MM.1S (cell line): ENCODE results near the gene CSNK1A1.
"Not testable (repeated sequence)": the region's sequence is repeated elsewhere in the genome, so short reads cannot be mapped to it uniquely, and the experiment has no call there.

Experiments used
- DNase-seq: peaks from one replicate; pipeline ENCODE4 v3.0.0-alpha.2; 2015
- H2AFZ ChIP-seq: fragments of 300-600 bp; sonication (generic); 2 replicates; pipeline ENCODE4 v1.6.0; 2016; ENCODE audit warnings: antibody characterized with exemption, low read length
- H3F3A ChIP-seq: fragments of 300-600 bp; sonication (generic); 2 replicates; pipeline ENCODE4 v1.6.1; 2016; ENCODE audit warnings: mild to moderate bottlenecking, antibody characterized with exemption, low read length, moderate library complexity, mixed read lengths; ENCODE audit not compliant: insufficient read depth
- H3K27ac ChIP-seq: fragments of 300-600 bp; sonication (generic); 2 replicates; pipeline ENCODE4 v1.5.1; 2016; ENCODE audit warnings: mild to moderate bottlenecking, low read length
- H3K27me3 ChIP-seq: fragments of 300-600 bp; sonication (generic); replicated peaks from 2 replicates; pipeline ENCODE4 v1.6.0; 2016; ENCODE audit warnings: low read length; ENCODE audit not compliant: insufficient read depth
- H3K36me3 ChIP-seq: fragments of 300-600 bp; sonication (generic); replicated peaks from 2 replicates; pipeline ENCODE4 v1.6.1; 2016; ENCODE audit warnings: mild to moderate bottlenecking, low read length, mixed read lengths; ENCODE audit not compliant: insufficient read depth
- H3K4me1 ChIP-seq: fragments of 300-600 bp; sonication (generic); 2 replicates; pipeline ENCODE4 v1.6.1; 2016; ENCODE audit warnings: low read length, mixed read lengths
- H3K4me2 ChIP-seq: fragments of 300-600 bp; sonication (generic); 2 replicates; pipeline ENCODE4 v1.6.0; 2016; ENCODE audit warnings: low read depth, low read length
- H3K4me3 ChIP-seq: fragments of 300-600 bp; sonication (generic); 2 replicates; pipeline ENCODE4 v1.5.1; 2016; ENCODE audit warnings: low read length, mixed read lengths
- H3K79me2 ChIP-seq: fragments of 300-600 bp; sonication (generic); 2 replicates; pipeline ENCODE4 v1.6.1; 2016; ENCODE audit warnings: mixed run types, low read length, mixed read lengths
- H3K9ac ChIP-seq: fragments of 300-600 bp; sonication (generic); 2 replicates; pipeline ENCODE4 v1.6.1; 2016; ENCODE audit warnings: low read length, mixed read lengths
- H3K9me2 ChIP-seq: fragments of 300-600 bp; sonication (generic); replicated peaks from 2 replicates; pipeline ENCODE4 v1.6.1; 2016; ENCODE audit warnings: mild to moderate bottlenecking, low read length, mixed read lengths; ENCODE audit not compliant: insufficient read depth
- H3K9me3 ChIP-seq: fragments of 300-600 bp; sonication (generic); replicated peaks from 2 replicates; pipeline ENCODE4 v1.6.1; 2016; ENCODE audit warnings: mild to moderate bottlenecking, low read length, mixed read lengths; ENCODE audit not compliant: insufficient read depth
- H4K20me1 ChIP-seq: fragments of 300-600 bp; sonication (generic); 2 replicates; pipeline ENCODE4 v1.6.1; 2016; ENCODE audit warnings: mild to moderate bottlenecking, low read length, moderate library complexity, mixed read lengths; ENCODE audit not compliant: insufficient read depth
- CTCF ChIP-seq: fragments of 300-600 bp; sonication (generic); IDR thresholded peaks from 2 replicates; pipeline ENCODE4 v1.5.1; 2016; ENCODE audit warnings: antibody characterized with exemption, low read length, mixed read lengths
- EZH2 ChIP-seq: fragments of 300-600 bp; sonication (generic); optimal IDR thresholded peaks from 2 replicates; pipeline ENCODE3; 2017; ENCODE audit warnings: low read depth, mild to moderate bottlenecking, antibody characterized with exemption, low read length, mixed read lengths
- EZH2phosphoT487 ChIP-seq: fragments of 300-600 bp; sonication (generic); IDR thresholded peaks from 2 replicates; pipeline ENCODE4 v1.6.1; 2018; ENCODE audit warnings: antibody characterized with exemption, low read length

The CSNK1A1 gene

GRCh38 chr5:149448431-149448830 is 102.8 kb downstream of the CSNK1A1 start:
- H3K9me3 ChIP-seq: no peaks in the 10 kb centered on the region
- no peak overlapping the region for H3K27ac ChIP-seq
- DNase-seq: no peak
- no peaks in the 10 kb centered on the region for H3F3A ChIP-seq
- no peak overlapping the region for H3K4me3 ChIP-seq
- no peaks in the 10 kb centered on the region for H3K79me2 ChIP-seq
- no peak overlapping the region for H2AFZ ChIP-seq
- no peaks in the 10 kb centered on the region for H3K36me3 ChIP-seq
- no peak overlapping the region for H3K4me2 ChIP-seq
- H3K9me2 ChIP-seq: no peaks in the 10 kb centered on the region
- no peak for TF ChIP-seq CTCF
- no peak for TF ChIP-seq EZH2
- no peak for TF ChIP-seq EZH2phosphoT487
- peaks cover 5% of the 10 kb centered on the region; the same call in 1 of the 2 replicates for H3K4me1 ChIP-seq
- no peak overlapping the region for H3K9ac ChIP-seq
- H4K20me1 ChIP-seq: no peaks in the 10 kb centered on the region
- no peaks in the 10 kb centered on the region for H3K27me3 ChIP-seq

DNA sequence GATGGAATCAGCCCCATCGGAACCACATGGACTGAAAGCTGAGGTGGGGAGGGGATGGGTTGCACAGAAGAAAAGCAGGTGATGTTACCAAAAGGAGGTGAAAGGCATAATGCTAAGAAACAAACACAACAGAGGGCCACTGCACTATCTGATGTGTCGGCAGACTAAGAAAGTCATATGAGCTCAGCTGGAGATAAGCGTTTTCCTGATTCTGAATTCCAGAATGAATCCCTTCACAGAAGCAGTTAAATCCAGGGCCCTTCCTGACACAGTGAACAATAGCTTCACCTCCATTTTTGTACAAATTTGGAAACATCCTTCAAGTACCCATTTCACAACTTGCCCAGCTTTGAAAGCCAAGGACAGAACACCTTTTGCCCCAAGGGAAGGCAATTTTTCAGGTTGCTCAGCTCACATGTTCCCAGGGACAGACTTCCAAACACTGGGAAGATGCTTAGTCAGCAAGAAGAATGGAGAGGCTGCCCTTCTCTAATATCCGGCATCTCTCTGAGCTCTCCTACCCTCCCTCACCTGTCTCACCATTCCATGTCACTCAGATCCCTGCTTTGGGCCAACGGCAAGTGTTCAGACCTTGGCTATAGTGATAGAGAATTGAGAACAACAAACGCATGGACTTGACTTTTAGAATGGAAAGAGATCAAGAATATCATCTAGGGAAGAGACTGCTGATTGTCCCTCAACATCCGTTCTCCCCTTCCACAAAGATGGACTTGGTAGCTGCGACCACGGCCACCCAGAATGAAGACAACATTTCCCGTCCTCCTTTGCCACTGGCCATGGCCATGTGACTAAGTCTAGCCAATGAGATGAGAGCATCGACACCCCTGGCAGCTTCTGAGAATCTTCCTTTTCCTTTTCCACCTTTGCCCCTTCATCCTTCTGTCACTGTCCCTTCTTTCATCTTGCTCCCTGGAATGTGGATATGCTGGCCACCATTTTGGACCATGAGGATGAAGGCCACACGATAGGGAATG is 103.6 kb downstream of the CSNK1A1 start:
- no peaks in the 10 kb centered on the region for H3K9me2 ChIP-seq
- no peaks in the 10 kb centered on the region for H3K27me3 ChIP-seq
- H3K9ac ChIP-seq: no peak overlapping the region
- DNase-seq: no peak
- H3K79me2 ChIP-seq: no peaks in the 10 kb centered on the region
- H3K4me3 ChIP-seq: no peak overlapping the region
- H2AFZ ChIP-seq: no peak overlapping the region
- H3K4me1 ChIP-seq: peaks cover 5% of the 10 kb centered on the region; the same call in 1 of the 2 replicates
- H3F3A ChIP-seq: no peaks in the 10 kb centered on the region
- no peak overlapping the region for H3K27ac ChIP-seq
- H3K9me3 ChIP-seq: no peaks in the 10 kb centered on the region
- no peaks in the 10 kb centered on the region for H3K36me3 ChIP-seq
- H3K4me2 ChIP-seq: no peak overlapping the region
- TF ChIP-seq CTCF (no peak), EZH2 (no peak), EZH2phosphoT487 (no peak)
- no peaks in the 10 kb centered on the region for H4K20me1 ChIP-seq

- H3K4me1 ChIP-seq, H3K36me3 ChIP-seq, H3K79me2 ChIP-seq, H3K9me3 ChIP-seq, H3K4me2 ChIP-seq, H4K20me1 ChIP-seq, DNase-seq, H3K27ac ChIP-seq, H3K4me3 ChIP-seq, H3K9ac ChIP-seq, H3K27me3 ChIP-seq, H3F3A ChIP-seq, H3K9me2 ChIP-seq, H2AFZ ChIP-seq: not testable (repeated sequence)
Observed at GRCh38 chr5:149446794-149447193, 104.4 kb downstream of the CSNK1A1 start.

- Histone ChIP-seq H3K79me2 (no peaks in the 10 kb centered on the region), H3K4me3 (no peak overlapping the region), H3K9ac (no peak overlapping the region), H2AFZ (no peak overlapping the region), H3K36me3 (no peaks in the 10 kb centered on the region), H3F3A (no peaks in the 10 kb centered on the region), H3K27ac (no peak overlapping the region), H3K27me3 (no peaks in the 10 kb centered on the region), H4K20me1 (no peaks in the 10 kb centered on the region), H3K9me2 (no peaks in the 10 kb centered on the region), H3K4me2 (no peak overlapping the region), H3K4me1 (no peaks in the 10 kb centered on the region), H3K9me3 (no peaks in the 10 kb centered on the region)
- DNase-seq: no peak
- TF ChIP-seq EZH2phosphoT487 (no peak), EZH2 (no peak), CTCF (no peak)
Observed at GRCh38 chr5:149445739-149446369, 105.4 kb downstream of the CSNK1A1 start.
